GM06990 (cell line): ENCODE data around the gene SLC27A6.

Source experiments
- DNase-seq: peaks from one replicate; pipeline ENCODE4 v3.0.0-alpha.2; 2011; ENCODE audit not compliant: insufficient read length; ENCODE audit errors: extremely low read depth
- H3K27me3 ChIP-seq: replicated peaks from 2 replicates; pipeline ENCODE4 v1.6.0; 2011; ENCODE audit warnings: low read length; ENCODE audit not compliant: control insufficient read depth, insufficient read depth
- H3K36me3 ChIP-seq: 2 replicates; pipeline ENCODE4 v1.5.1; 2011; ENCODE audit warnings: low read length; ENCODE audit not compliant: control insufficient read depth, insufficient read depth
- H3K4me3 ChIP-seq: replicated peaks from 2 replicates; pipeline ENCODE4 v1.5.1; 2011; ENCODE audit warnings: low read depth, mild to moderate bottlenecking, control low read depth, low read length
- TF ChIP-seq, protein P1 (sequence below): IDR thresholded peaks from 2 replicates; pipeline ENCODE4 v1.5.1; 2011; ENCODE audit warnings: low read length, control low read depth, mild to moderate bottlenecking, inconsistent platforms; ENCODE audit not compliant: insufficient read depth, poor library complexity, severe bottlenecking

SLC27A6 gene

DNA sequence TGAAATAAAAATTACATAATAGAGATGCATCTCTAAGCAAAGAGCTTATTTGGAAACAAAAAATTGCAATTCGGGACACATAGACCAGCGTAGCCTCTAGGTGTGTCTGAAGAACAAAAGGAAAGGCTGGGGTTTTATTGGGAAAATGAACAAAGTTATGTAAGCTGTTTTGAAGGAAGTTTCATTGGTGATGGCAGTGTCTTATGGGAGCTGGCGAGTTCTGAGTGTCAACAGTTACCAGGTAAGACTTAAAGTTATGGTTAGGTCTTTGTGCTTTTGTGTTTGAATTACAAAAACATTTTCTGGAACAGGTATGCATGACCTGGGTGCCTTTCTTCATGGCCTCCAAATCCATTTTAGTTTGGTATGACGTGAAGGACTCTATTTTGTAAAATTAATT, 48.9 kb downstream of the SLC27A6 start:
- Histone ChIP-seq H3K27me3 (no peaks in the 10 kb centered on the region), H3K36me3 (no peaks in the 10 kb centered on the region), H3K4me3 (no peak overlapping the region)
- no peak for DNase-seq
- TF ChIP-seq, protein P1, sequence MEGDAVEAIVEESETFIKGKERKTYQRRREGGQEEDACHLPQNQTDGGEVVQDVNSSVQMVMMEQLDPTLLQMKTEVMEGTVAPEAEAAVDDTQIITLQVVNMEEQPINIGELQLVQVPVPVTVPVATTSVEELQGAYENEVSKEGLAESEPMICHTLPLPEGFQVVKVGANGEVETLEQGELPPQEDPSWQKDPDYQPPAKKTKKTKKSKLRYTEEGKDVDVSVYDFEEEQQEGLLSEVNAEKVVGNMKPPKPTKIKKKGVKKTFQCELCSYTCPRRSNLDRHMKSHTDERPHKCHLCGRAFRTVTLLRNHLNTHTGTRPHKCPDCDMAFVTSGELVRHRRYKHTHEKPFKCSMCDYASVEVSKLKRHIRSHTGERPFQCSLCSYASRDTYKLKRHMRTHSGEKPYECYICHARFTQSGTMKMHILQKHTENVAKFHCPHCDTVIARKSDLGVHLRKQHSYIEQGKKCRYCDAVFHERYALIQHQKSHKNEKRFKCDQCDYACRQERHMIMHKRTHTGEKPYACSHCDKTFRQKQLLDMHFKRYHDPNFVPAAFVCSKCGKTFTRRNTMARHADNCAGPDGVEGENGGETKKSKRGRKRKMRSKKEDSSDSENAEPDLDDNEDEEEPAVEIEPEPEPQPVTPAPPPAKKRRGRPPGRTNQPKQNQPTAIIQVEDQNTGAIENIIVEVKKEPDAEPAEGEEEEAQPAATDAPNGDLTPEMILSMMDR = no peak

DNA sequence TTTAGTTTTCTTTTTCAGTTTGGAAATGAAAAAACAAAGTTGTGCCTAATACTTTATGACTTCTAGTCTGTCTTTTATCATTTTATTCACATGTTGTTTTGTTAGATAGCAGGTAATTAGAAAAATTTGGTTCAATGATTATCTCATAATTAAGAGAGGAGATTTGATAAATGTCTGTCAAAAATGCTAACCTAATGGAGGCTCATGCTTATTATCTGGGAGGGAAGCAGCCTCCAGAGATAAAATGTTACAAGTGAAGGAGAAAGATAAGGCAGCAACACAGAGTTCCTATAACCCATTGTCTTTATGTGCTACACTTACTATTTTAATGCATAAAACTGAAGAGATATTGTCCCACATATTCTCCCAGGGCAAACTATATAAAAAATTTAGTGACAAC, 53.5 kb downstream of the SLC27A6 start:
- Histone ChIP-seq H3K36me3 (no peaks in the 10 kb centered on the region), H3K27me3 (no peaks in the 10 kb centered on the region), H3K4me3 (no peak overlapping the region)
- DNase-seq = no peak
- TF ChIP-seq, protein P1 = no peak

DNA sequence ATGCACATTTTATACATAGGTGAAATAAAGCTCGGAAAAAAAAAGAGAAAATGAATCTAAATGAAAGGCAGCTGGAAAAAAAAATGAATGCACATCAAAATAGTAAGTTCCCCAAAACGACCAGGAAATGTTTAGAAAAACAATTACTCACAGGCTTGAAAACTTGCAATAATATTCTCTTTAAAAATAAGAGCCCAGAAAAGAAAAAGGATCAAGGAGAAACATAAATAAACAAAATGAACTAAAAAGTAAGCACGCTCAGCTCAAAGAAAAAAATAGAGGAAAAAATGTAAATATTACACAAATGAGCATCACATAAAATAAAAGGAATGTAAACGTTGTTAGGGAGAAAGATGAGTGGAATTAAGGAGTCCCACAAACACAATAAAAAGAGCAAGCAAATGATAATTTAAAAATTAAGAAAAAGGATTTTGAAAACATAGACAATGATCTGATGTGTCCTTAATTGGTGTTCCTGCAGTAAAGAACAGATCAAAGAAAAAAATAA, 54.2 kb downstream of the SLC27A6 start:
- Histone ChIP-seq H3K36me3 (no peaks in the 10 kb centered on the region), H3K27me3 (no peaks in the 10 kb centered on the region), H3K4me3 (no peak overlapping the region)
- TF ChIP-seq, protein P1 = no peak
- no peak for DNase-seq

DNA sequence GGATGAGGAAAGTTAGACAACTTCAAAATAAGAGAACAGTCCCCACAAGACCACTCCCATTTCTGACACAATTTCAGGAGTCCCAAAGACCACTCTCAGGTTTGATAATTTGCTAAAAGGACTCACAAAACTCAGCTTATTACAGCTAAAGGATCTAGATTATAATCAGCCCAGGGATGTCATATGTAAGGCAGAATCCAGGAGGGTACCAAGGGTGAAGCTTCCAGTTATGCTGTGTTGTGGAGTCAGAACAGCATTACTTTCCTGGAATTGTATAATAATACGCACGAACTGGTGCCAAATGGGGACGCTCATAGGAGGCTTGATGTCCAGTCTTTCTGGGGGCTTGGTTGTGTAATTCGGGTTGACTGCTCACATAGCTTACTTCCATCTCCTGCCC, 55.4 kb downstream of the SLC27A6 start:
- Histone ChIP-seq H3K36me3 (no peaks in the 10 kb centered on the region), H3K4me3 (no peak overlapping the region), H3K27me3 (no peaks in the 10 kb centered on the region)
- TF ChIP-seq, protein P1 = no peak
- no peak for DNase-seq

DNA sequence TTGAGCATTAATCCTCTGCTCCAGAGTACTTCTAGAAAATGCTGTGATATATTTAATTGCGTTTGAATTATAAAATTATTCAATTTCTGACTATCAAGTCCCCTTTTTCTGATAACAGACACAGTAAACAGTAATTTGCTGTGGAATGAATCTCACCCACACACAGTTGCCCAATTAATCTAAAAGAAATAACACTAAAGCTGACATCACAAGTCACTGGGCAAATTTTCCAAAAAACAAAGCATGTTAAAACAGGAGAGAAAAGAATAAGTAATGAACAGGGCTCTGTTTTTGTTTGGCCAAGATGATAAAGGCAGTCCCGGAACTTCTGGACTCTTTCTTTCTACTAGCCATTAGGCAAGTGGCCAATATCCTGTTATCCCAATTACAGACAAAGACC, 56.5 kb downstream of the SLC27A6 start:
- no peak for DNase-seq
- H3K36me3 ChIP-seq = no peaks in the 10 kb centered on the region
- no peak overlapping the region for H3K4me3 ChIP-seq
- H3K27me3 ChIP-seq = no peaks in the 10 kb centered on the region
- TF ChIP-seq, protein P1 = no peak

DNA sequence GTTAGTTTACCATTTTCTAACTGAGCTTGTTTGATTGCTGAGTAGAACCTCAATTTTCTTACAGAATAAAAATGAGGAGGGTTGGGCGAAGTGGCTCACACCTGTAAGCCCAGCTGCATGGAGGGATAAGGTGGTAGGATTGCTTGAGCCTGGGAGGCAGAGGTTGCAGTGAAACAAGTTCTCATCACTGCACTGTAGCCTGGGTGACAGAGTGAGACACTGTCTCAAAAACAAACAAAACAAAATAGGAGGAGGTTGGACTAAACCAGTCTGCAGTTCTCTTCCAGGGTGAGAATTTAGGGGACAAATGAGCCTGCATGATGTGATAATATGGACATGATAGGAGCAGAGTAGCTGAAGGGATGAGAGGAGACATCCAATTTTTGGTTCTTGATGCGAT, 57.3 kb downstream of the SLC27A6 start:
- TF ChIP-seq, protein P1 = no peak

More for the DNA sequence above, 57.3 kb downstream of the SLC27A6 start:
- H3K4me3 ChIP-seq = no peak overlapping the region
- H3K36me3 ChIP-seq = no peaks in the 10 kb centered on the region
- DNase-seq = no peak
- no peaks in the 10 kb centered on the region for H3K27me3 ChIP-seq
